Tibial artery (tissue), 4 donors: Measurements from ENCODE around the gene SLC45A3.

ENCODE experiments used
- DNase-seq, 2 donors: peaks; one replicate each; pipeline ENCODE4 v3.0.0-alpha.2; 2019
- H3K27ac ChIP-seq, 2 donors: fragments of 200-600 bp; sonication (generic) in 1 of 2; 1 replicate in 1 of 2; 2 replicates in 1 of 2; pipeline ENCODE4 v1.5.1; 2018 to 2019; ENCODE audit warnings: mild to moderate bottlenecking in 1 of 2
- H3K27me3 ChIP-seq, 2 donors: fragments of 200-600 bp; sonication (generic) in 1 of 2; one replicate each; pipeline versions ENCODE4 v1.5.1 to v1.6.0; 2016 to 2019
- H3K36me3 ChIP-seq, 3 donors: fragments of 200-600 bp; sonication (generic) in 2 of 3; one replicate each; pipeline ENCODE4 v1.5.1; 2016 to 2019; ENCODE audit warnings: mild to moderate bottlenecking in 2 of 3
- H3K4me1 ChIP-seq, 4 donors: fragments of 200-600 bp; sonication (generic) in 2 of 4; 1 replicate in 3 of 4; 2 replicates in 1 of 4; pipeline ENCODE4 v1.5.1; 2016 to 2019
- H3K4me3 ChIP-seq, 2 donors: fragments of 200-600 bp; sonication (generic) in 1 of 2; 1 replicate in 1 of 2; 2 replicates in 1 of 2; pipeline ENCODE4 v1.5.1; 2018 to 2019; ENCODE audit warnings: mild to moderate bottlenecking in 2 of 2
- H3K9me3 ChIP-seq, 3 donors: fragments of 200-600 bp; sonication (generic) in 1 of 3; one replicate each; pipeline ENCODE4 v1.5.1; 2016 to 2019
- intact Hi-C: fragments of 100-400 bp; cut with DNase I; formaldehyde crosslinking; loops from one replicate; pipeline ENCODE4 v1.15.0; 2023; ENCODE audit warnings: low total_unique reads
- TF ChIP-seq, protein P1 (sequence below), 2 experiments: fragments of 200-600 bp in 1 of 2; fragments of 450-650 bp in 1 of 2; IDR thresholded peaks; one replicate each; pipeline ENCODE4 v1.5.1; 2017 to 2019; ENCODE audit warnings: antibody characterized with exemption in 2 of 2, mild to moderate bottlenecking in 1 of 2, moderate library complexity in 1 of 2

SLC45A3 gene

DNA sequence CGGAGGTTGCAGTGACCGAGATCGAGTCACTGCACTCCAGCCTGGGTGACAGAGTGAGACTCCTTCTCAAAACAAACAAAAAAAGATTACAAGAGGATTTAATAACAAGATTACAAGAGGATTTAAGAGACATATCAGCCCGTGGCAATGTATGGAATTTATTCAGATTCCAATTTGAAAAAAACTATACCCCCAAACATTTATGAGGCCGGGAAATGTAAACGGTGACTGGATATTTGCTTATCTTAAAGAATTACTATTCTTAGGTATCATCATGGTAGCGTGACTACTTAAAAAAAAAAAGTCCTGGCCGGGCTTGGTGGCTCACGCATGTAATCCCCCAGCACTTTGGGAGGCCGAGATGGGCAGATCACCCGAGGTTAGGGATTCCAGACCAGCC, 27.3 kb downstream of the SLC45A3 start:
- Histone ChIP-seq H3K27ac (no peak overlapping the region), H3K9me3 (no peaks in the 10 kb centered on the region), H3K36me3 (no peaks in the 10 kb centered on the region), H3K4me3 (no peak overlapping the region), H3K4me1 (no peaks in the 10 kb centered on the region), H3K27me3 (no peaks in the 10 kb centered on the region)
- TF ChIP-seq, protein P1, sequence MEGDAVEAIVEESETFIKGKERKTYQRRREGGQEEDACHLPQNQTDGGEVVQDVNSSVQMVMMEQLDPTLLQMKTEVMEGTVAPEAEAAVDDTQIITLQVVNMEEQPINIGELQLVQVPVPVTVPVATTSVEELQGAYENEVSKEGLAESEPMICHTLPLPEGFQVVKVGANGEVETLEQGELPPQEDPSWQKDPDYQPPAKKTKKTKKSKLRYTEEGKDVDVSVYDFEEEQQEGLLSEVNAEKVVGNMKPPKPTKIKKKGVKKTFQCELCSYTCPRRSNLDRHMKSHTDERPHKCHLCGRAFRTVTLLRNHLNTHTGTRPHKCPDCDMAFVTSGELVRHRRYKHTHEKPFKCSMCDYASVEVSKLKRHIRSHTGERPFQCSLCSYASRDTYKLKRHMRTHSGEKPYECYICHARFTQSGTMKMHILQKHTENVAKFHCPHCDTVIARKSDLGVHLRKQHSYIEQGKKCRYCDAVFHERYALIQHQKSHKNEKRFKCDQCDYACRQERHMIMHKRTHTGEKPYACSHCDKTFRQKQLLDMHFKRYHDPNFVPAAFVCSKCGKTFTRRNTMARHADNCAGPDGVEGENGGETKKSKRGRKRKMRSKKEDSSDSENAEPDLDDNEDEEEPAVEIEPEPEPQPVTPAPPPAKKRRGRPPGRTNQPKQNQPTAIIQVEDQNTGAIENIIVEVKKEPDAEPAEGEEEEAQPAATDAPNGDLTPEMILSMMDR (IDR thresholded peaks at IDR 0.05) = no peak
- no peak for DNase-seq
- intact Hi-C loops = no loop called here

- H3K4me3 ChIP-seq = no peak overlapping the region
- TF ChIP-seq, protein P1 (IDR thresholded peaks at IDR 0.05) = no peak
- H3K4me1 ChIP-seq = no peaks in the 10 kb centered on the region
- H3K36me3 ChIP-seq = no peaks in the 10 kb centered on the region
- intact Hi-C loops = no loop called here
- no peak overlapping the region for H3K27ac ChIP-seq
- no peaks in the 10 kb centered on the region for H3K9me3 ChIP-seq
- peaks cover 0 to 2% of the 10 kb centered on the region in 2 donors for H3K27me3 ChIP-seq
- no peak for DNase-seq
These were observed 30.1 kb downstream of the SLC45A3 start for GRCh38 chr1:205650241-205650640.

DNA sequence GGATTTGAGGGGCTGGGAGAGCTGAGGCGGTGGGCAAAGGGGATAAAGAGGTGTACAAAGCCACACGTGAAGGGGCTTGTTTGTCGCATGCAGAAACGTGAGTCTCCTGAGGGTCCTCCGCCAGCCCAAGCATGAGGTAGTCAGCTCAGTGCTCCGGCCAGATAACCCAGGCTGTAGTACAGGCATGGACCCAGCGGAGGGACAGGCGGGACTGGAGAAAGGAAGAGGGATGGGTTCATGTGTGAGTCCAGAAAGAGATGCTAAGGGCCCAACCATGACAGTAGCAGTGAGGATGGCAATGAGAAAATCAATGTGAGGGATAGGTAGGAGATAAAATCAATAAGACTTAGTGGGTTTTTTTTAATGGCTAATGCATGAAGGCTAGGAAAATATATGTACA, 34.8 kb downstream of the SLC45A3 start:
- DNase-seq = no peak
- intact Hi-C loops = no loop called here
- no peaks in the 10 kb centered on the region for H3K4me1 ChIP-seq
- H3K27ac ChIP-seq = no peak overlapping the region
- no peaks in the 10 kb centered on the region for H3K36me3 ChIP-seq
- peaks cover 0 to 2% of the 10 kb centered on the region in 2 donors for H3K27me3 ChIP-seq
- no peak overlapping the region for H3K4me3 ChIP-seq
- TF ChIP-seq, protein P1 (IDR thresholded peaks at IDR 0.05) = no peak
- no peaks in the 10 kb centered on the region for H3K9me3 ChIP-seq

GRCh38 chr1:205642679-205643307, 37.5 kb downstream of the SLC45A3 start:
- no peaks in the 10 kb centered on the region for H3K9me3 ChIP-seq
- TF ChIP-seq, protein P1 (IDR thresholded peaks at IDR 0.05) = no peak
- peaks cover 0 to 4% (median under 1%) of the 10 kb centered on the region in 4 donors for H3K4me1 ChIP-seq
- peaks cover 0 to 2% of the 10 kb centered on the region in 2 donors for H3K27me3 ChIP-seq
- H3K27ac ChIP-seq = no peak overlapping the region
- no peaks in the 10 kb centered on the region for H3K36me3 ChIP-seq
- intact Hi-C loops = no loop called here
- H3K4me3 ChIP-seq = no peak overlapping the region
- DNase-seq = no peak

DNA sequence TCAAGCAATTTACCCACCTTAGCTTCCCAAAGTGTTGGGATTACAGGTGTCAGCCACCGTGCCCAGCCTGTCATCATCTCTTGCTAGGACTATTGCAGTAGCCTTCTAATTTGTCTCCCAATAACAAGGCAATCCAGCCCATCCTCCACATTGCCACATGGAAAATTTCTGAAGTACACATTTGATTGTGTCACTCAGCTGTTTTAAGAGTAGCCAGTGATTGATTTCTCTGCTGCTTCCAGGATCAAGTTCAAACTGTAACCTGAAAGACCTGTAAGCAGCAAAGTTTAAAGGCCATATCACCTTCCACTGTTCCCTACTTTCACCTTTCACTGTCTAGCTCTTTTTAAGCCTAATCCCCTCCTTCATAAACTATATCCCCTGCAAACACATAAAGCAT, 40.7 kb downstream of the SLC45A3 start:
- no peak overlapping the region for H3K4me3 ChIP-seq
- intact Hi-C loops = no loop called here
- TF ChIP-seq, protein P1 (IDR thresholded peaks at IDR 0.05) = no peak
- DNase-seq = no peak
- H3K36me3 ChIP-seq = no peaks in the 10 kb centered on the region
- no peaks in the 10 kb centered on the region for H3K9me3 ChIP-seq
- no peak overlapping the region for H3K27ac ChIP-seq
- H3K4me1 ChIP-seq = peaks cover 0 to 19% (median 13%) of the 10 kb centered on the region in 4 donors
- H3K27me3 ChIP-seq = no peaks in the 10 kb centered on the region
